Peyer's patch (tissue), 4 donors: Measurements from ENCODE around the gene RRP9.

Source experiments
- CTCF ChIP-seq, 6 experiments: fragments of 450-650 bp in 4 of 6; fragments of 200-600 bp in 2 of 6; sonication (generic) in 1 of 6; IDR thresholded peaks; one replicate each; pipeline ENCODE4 v1.5.1; 2017 to 2019; ENCODE audit warnings: antibody characterized with exemption in 6 of 6, mild to moderate bottlenecking in 3 of 6, moderate library complexity in 1 of 6
- POLR2A ChIP-seq, 2 donors: fragments of 450-650 bp; IDR thresholded peaks; one replicate each; pipeline ENCODE4 v1.5.1; 2017; ENCODE audit warnings: antibody characterized with exemption in 2 of 2, mild to moderate bottlenecking in 2 of 2, moderate library complexity in 2 of 2

GRCh38 chr3:51941798-51942602, at the start of gene RRP9, which contains the start of gene PARP3:
- TF ChIP-seq CTCF (IDR thresholded peaks at IDR 0.05) (peak; percentile 98 to 100 (median 100)), POLR2A (IDR thresholded peaks at IDR 0.05) (peak; percentile 63 to 79)
